H9 (cell line): Measurements from ENCODE around the gene ADAMTS2. TPM values are rescaled to one million over a fixed set of nuclear protein-coding genes. Genes with fewer than 3 reads are reported as not detected.

ENCODE experiments used
- DNase-seq: peaks from one replicate; pipeline ENCODE4 v3.0.0-alpha.2; 2017
- H2AFZ ChIP-seq: one replicate; pipeline ENCODE4 v1.6.1; 2013; ENCODE audit warnings: mild to moderate bottlenecking, low read length, control low read depth, moderate library complexity
- H2AK5ac ChIP-seq: 2 replicates; pipeline ENCODE4 v1.6.1; 2013; ENCODE audit warnings: low read length, control low read depth, mixed read lengths; ENCODE audit not compliant: insufficient read length
- H2BK120ac ChIP-seq: one replicate; pipeline ENCODE4 v1.6.1; 2013; ENCODE audit warnings: low read depth, mild to moderate bottlenecking, low read length, control low read depth, inconsistent platforms; ENCODE audit not compliant: poor library complexity, severe bottlenecking
- H2BK12ac ChIP-seq: 2 replicates; pipeline ENCODE4 v1.6.1; 2013; ENCODE audit warnings: low read length, control low read depth, mixed read lengths, low read depth; ENCODE audit not compliant: insufficient read length
- H2BK15ac ChIP-seq: 2 replicates; pipeline ENCODE4 v1.6.1; 2013; ENCODE audit warnings: low read depth, low read length, control low read depth
- H2BK20ac ChIP-seq: one replicate; pipeline ENCODE4 v1.6.1; 2013; ENCODE audit warnings: low read depth, mild to moderate bottlenecking, low read length, control low read depth, inconsistent platforms; ENCODE audit not compliant: poor library complexity, severe bottlenecking
- H2BK5ac ChIP-seq: 2 replicates; pipeline ENCODE4 v1.6.1; 2013; ENCODE audit warnings: low read length, control low read depth, mixed read lengths; ENCODE audit not compliant: insufficient read length
- H3K14ac ChIP-seq: 2 replicates; pipeline ENCODE4 v1.6.1; 2013; ENCODE audit warnings: low read length, control low read depth; ENCODE audit not compliant: insufficient read depth
- H3K18ac ChIP-seq: 2 replicates; pipeline ENCODE4 v1.6.1; 2013; ENCODE audit warnings: low read depth, mild to moderate bottlenecking, mixed read lengths, low read length, control low read depth; ENCODE audit not compliant: insufficient read length
- H3K23ac ChIP-seq: 2 replicates; pipeline ENCODE4 v1.6.1; 2013; ENCODE audit warnings: low read length, control low read depth, mixed read lengths, low read depth; ENCODE audit not compliant: insufficient read length
- H3K23me2 ChIP-seq: 2 replicates; pipeline ENCODE4 v1.6.1; 2013; ENCODE audit warnings: low read depth, mild to moderate bottlenecking, mixed read lengths, low read length, control low read depth; ENCODE audit not compliant: insufficient read length, poor library complexity, severe bottlenecking
- H3K27ac ChIP-seq: 2 replicates; pipeline ENCODE4 v1.5.1; 2013; ENCODE audit warnings: low read length, control low read depth, mixed read lengths, low read depth; ENCODE audit not compliant: insufficient read length
- H3K27me3 ChIP-seq: 2 replicates; pipeline ENCODE4 v1.6.1; 2013; ENCODE audit warnings: low read length, control low read depth, inconsistent platforms; ENCODE audit not compliant: insufficient read depth
- H3K4ac ChIP-seq: 2 replicates; pipeline ENCODE4 v1.6.1; 2013; ENCODE audit warnings: low read depth, mild to moderate bottlenecking, control low read depth, inconsistent platforms, low read length, moderate library complexity
- H3K4me1 ChIP-seq: 2 replicates; pipeline ENCODE4 v1.6.1; 2013; ENCODE audit warnings: low read length, control low read depth, inconsistent platforms; ENCODE audit not compliant: insufficient read depth
- H3K4me2 ChIP-seq: 2 replicates; pipeline ENCODE4 v1.6.1; 2013; ENCODE audit warnings: low read length, control low read depth, mixed read lengths; ENCODE audit not compliant: insufficient read length, insufficient read depth
- H3K56ac ChIP-seq: 2 replicates; pipeline ENCODE4 v1.6.1; 2013; ENCODE audit warnings: low read depth, mild to moderate bottlenecking, mixed read lengths, low read length, control low read depth; ENCODE audit not compliant: insufficient read length
- H3K79me1 ChIP-seq: 2 replicates; pipeline ENCODE4 v1.6.1; 2013; ENCODE audit warnings: low read depth, mild to moderate bottlenecking, moderate library complexity, low read length, control low read depth, inconsistent platforms; ENCODE audit not compliant: insufficient read depth, poor library complexity, severe bottlenecking
- H3K79me2 ChIP-seq: 2 replicates; pipeline ENCODE4 v1.6.1; 2013; ENCODE audit warnings: low read length, control low read depth, inconsistent platforms; ENCODE audit not compliant: insufficient read depth
- H3K9ac ChIP-seq: 2 replicates; pipeline ENCODE4 v1.6.1; 2013; ENCODE audit warnings: low read length, control low read depth, mixed read lengths; ENCODE audit not compliant: insufficient read length; ENCODE audit errors: extremely low read depth
- H3K9me3 ChIP-seq: one replicate; pipeline ENCODE4 v1.6.1; 2013; ENCODE audit warnings: low read depth, low read length, inconsistent platforms; ENCODE audit not compliant: control insufficient read depth
- H3T11ph ChIP-seq: one replicate; pipeline ENCODE4 v1.6.1; 2013; ENCODE audit warnings: mild to moderate bottlenecking, low read length, control low read depth, inconsistent platforms
- H4K20me1 ChIP-seq: one replicate; pipeline ENCODE4 v1.6.1; 2013; ENCODE audit not compliant: control insufficient read depth, insufficient read length, insufficient read depth
- H4K5ac ChIP-seq: 2 replicates; pipeline ENCODE4 v1.6.1; 2013; ENCODE audit warnings: low read depth, mild to moderate bottlenecking, mixed read lengths, low read length, control low read depth; ENCODE audit not compliant: insufficient read length
- H4K8ac ChIP-seq: replicated peaks from 2 replicates; pipeline ENCODE4 v1.6.1; 2013; ENCODE audit warnings: low read length, control low read depth, mixed read lengths, low read depth; ENCODE audit not compliant: insufficient read length
- H4K91ac ChIP-seq: 2 replicates; pipeline ENCODE4 v1.6.1; 2013; ENCODE audit warnings: low read depth, mild to moderate bottlenecking, moderate library complexity, mixed read lengths, low read length, control low read depth; ENCODE audit not compliant: insufficient read length
- H3K27ac Mint-ChIP-seq, 3 experiments: 2 replicates in 2 of 3; 3 replicates in 1 of 3; pipeline ENCODE4 v1.8.0; 2020 to 2021; ENCODE audit warnings: mixed read lengths in 3 of 3, mild to moderate bottlenecking in 1 of 3, moderate library complexity in 1 of 3
- H3K27me3 Mint-ChIP-seq: 2 replicates; pipeline ENCODE4 v1.8.0; 2021; ENCODE audit warnings: low read depth, mild to moderate bottlenecking, moderate library complexity, mixed read lengths
- H3K36me3 Mint-ChIP-seq, 3 experiments: 2 replicates in 2 of 3; 3 replicates in 1 of 3; pipeline ENCODE4 v1.8.0; 2020 to 2021; ENCODE audit warnings: low read depth in 3 of 3, mixed read lengths in 3 of 3; ENCODE audit not compliant: insufficient read depth in 1 of 3
- H3K4me1 Mint-ChIP-seq, 2 experiments: 2 replicates each; pipeline ENCODE4 v1.8.0; 2020; ENCODE audit warnings: mixed read lengths in 2 of 2
- H3K4me3 Mint-ChIP-seq, 2 experiments: 2 replicates in 1 of 2; 3 replicates in 1 of 2; pipeline ENCODE4 v1.8.0; 2020 to 2021; ENCODE audit warnings: mild to moderate bottlenecking in 2 of 2, mixed read lengths in 2 of 2, moderate library complexity in 1 of 2
- H3K9me3 Mint-ChIP-seq, 2 experiments: 2 replicates in 1 of 2; 3 replicates in 1 of 2; pipeline ENCODE4 v1.8.0; 2020; ENCODE audit warnings: mild to moderate bottlenecking in 2 of 2, mixed read lengths in 2 of 2, moderate library complexity in 1 of 2
- CTCF ChIP-seq: fragments of 200-600 bp; sonication (generic); conservative IDR thresholded peaks from 3 replicates; pipeline ENCODE4 v1.8.0; 2021; ENCODE audit warnings: antibody characterized with exemption, mild to moderate bottlenecking
- WGBS: extraction: QIAGEN DNeasy Blood & Tissue Kit; methylation state at CpG from one replicate; pipeline ENCODE4 v1.1.7; 2013; ENCODE audit warnings: missing lambda C conversion rate, low lambda C conversion rate, mixed read lengths; ENCODE audit not compliant: insufficient read length; ENCODE audit errors: extremely low coverage; 5-methylcytosine and 5-hydroxymethylcytosine counted together
- total RNA-seq: library from RNA; stranded (reverse); gene quantifications from 2 replicates; pipeline ENCODE4 v1.2.1, GENCODE V29; 2021

Gene ADAMTS2
- total RNA-seq, 1 experiment from 2014 or later, result 5.4 TPM

DNA sequence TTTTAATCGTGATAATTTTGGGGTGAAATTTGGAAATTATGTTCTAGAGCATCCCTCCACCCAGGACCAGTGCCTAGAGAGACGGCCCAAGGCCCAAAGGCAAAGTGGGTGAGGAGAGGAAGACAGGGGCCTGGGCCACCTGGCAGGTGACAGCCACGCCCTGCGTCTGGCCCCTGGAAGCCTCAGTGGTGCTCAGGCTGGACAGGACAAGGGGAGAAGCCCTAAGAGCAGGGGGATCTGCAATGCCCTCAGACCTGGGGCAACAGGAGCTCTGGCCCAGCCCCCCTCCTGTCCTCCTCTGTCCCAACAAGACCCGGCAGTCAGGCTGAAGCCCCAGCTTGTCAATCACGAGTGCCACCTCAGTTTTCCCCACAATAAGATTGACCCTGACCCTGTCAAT, 134.8 kb downstream of the ADAMTS2 start:
- H3K27ac Mint-ChIP-seq, result peak overlapping the region in 1 of 3 experiments; percentile 28; a peak in 1 of 7 replicates
- H3K18ac ChIP-seq, result no peak overlapping the region
- H3K4me2 ChIP-seq, result no peak overlapping the region
- H3K27me3 Mint-ChIP-seq, result no peaks in the 10 kb centered on the region; the same call in 1 of the 2 replicates
- no peaks in the 10 kb centered on the region for H3K9me3 Mint-ChIP-seq
- no peaks in the 10 kb centered on the region for H3K23me2 ChIP-seq
- H2AFZ ChIP-seq, result no peak overlapping the region
- H2BK15ac ChIP-seq, result no peak overlapping the region
- no peaks in the 10 kb centered on the region for H3K36me3 Mint-ChIP-seq
- no peak overlapping the region for H3T11ph ChIP-seq
- no peak overlapping the region for H2BK120ac ChIP-seq
- no peaks in the 10 kb centered on the region for H3K79me2 ChIP-seq
- no peak overlapping the region for H3K27ac ChIP-seq
- no peak overlapping the region for H3K4ac ChIP-seq
- H4K5ac ChIP-seq, result no peak overlapping the region
- H3K9me3 ChIP-seq, result no peaks in the 10 kb centered on the region
- H3K4me1 Mint-ChIP-seq, result peaks cover 4 to 7% of the 10 kb centered on the region in 2 experiments; a peak in 2 of 4 replicates
- H3K27me3 ChIP-seq, result no peaks in the 10 kb centered on the region
- H3K9ac ChIP-seq, result no peak overlapping the region
- no peak overlapping the region for H3K56ac ChIP-seq
- H2BK12ac ChIP-seq, result no peak overlapping the region
- H3K79me1 ChIP-seq, result no peaks in the 10 kb centered on the region
- H3K4me1 ChIP-seq, result no peaks in the 10 kb centered on the region
- TF ChIP-seq CTCF, result no peak
- H4K91ac ChIP-seq, result no peak overlapping the region
- H2AK5ac ChIP-seq, result no peak overlapping the region
- H3K4me3 Mint-ChIP-seq, result no peak overlapping the region
- no CpG with 5 or more reads among the region's 6 CpGs for WGBS
- no peak for DNase-seq
- no peaks in the 10 kb centered on the region for H4K20me1 ChIP-seq
- H4K8ac ChIP-seq, result no peak overlapping the region
- no peak overlapping the region for H2BK20ac ChIP-seq
- no peak overlapping the region for H2BK5ac ChIP-seq
- H3K23ac ChIP-seq, result no peak overlapping the region
- no peak overlapping the region for H3K14ac ChIP-seq
